ENCODE data around the gene DNAJC15. TPM values are rescaled to one million over a fixed set of nuclear protein-coding genes. Genes with fewer than 3 reads are reported as not detected.

DNAJC15 gene
- total RNA-seq, 2 experiments from 2014 or later = 8.9 to 10.6 TPM

GRCh38 chr13:43118521-43118920 is 95.1 kb downstream of the DNAJC15 start:
- intact Hi-C loops (cut with micrococcal nuclease) = no loop called here
- CTCF ChIA-PET = no interaction called here

GRCh38 chr13:43119206-43119605 is 95.8 kb downstream of the DNAJC15 start:
- POLR2A ChIA-PET = no interaction called here
- no peaks in the 10 kb centered on the region for H3K36me3 Mint-ChIP-seq (ENCODE audit: low read depth)
- no peak overlapping the region for H3K27ac Mint-ChIP-seq
- no peak for DNase-seq
- TF ChIP-seq CTCF (IDR thresholded peaks at IDR 0.05) = no peak
- no peak overlapping the region for H3K4me3 Mint-ChIP-seq
- no peaks in the 10 kb centered on the region for H3K4me1 Mint-ChIP-seq (ENCODE audit: low read depth)
- no peaks in the 10 kb centered on the region for H3K9me3 Mint-ChIP-seq
- intact Hi-C loops (cut with micrococcal nuclease) = no loop called here
- CTCF ChIA-PET = no interaction called here
- ATAC-seq = no peak
- peaks cover 3% of the 10 kb centered on the region for H3K27me3 Mint-ChIP-seq

More at GRCh38 chr13:43118521-43118920, 95.1 kb downstream of the DNAJC15 start:
- DNase-seq = no peak
- Mint-ChIP-seq H3K4me1 (ENCODE audit: low read depth) (no peaks in the 10 kb centered on the region), H3K27ac (no peak overlapping the region), H3K9me3 (no peaks in the 10 kb centered on the region), H3K4me3 (no peak overlapping the region), H3K36me3 (ENCODE audit: low read depth) (no peaks in the 10 kb centered on the region), H3K27me3 (peaks cover 3% of the 10 kb centered on the region)
- no peak for TF ChIP-seq CTCF (IDR thresholded peaks at IDR 0.05)
- POLR2A ChIA-PET = no interaction called here
- ATAC-seq = no peak

GRCh38 chr13:43122791-43123190 is 99.4 kb downstream of the DNAJC15 start:
- POLR2A ChIA-PET = interaction anchor here (0.7 kb wide), 1 partner anchor 151 kb away, joined by 3 read pairs; no protein-coding TSS in a partner anchor
- ATAC-seq = no peak
- Mint-ChIP-seq H3K27me3 (peaks cover 3% of the 10 kb centered on the region), H3K27ac (no peak overlapping the region), H3K4me1 (ENCODE audit: low read depth) (peaks cover 5% of the 10 kb centered on the region), H3K4me3 (no peak overlapping the region), H3K9me3 (no peaks in the 10 kb centered on the region), H3K36me3 (ENCODE audit: low read depth) (no peaks in the 10 kb centered on the region)
- CTCF ChIA-PET = no interaction called here
- no peak for DNase-seq
- intact Hi-C loops (cut with micrococcal nuclease) = no loop called here
- no peak for TF ChIP-seq CTCF (IDR thresholded peaks at IDR 0.05)

GRCh38 chr13:43123856-43124255 is 100.5 kb downstream of the DNAJC15 start:
- no peak for ATAC-seq
- Mint-ChIP-seq H3K36me3 (ENCODE audit: low read depth) (no peaks in the 10 kb centered on the region), H3K4me3 (no peak overlapping the region), H3K27me3 (peaks cover 2% of the 10 kb centered on the region), H3K27ac (no peak overlapping the region), H3K4me1 (ENCODE audit: low read depth) (peaks cover 11% of the 10 kb centered on the region), H3K9me3 (no peaks in the 10 kb centered on the region)
- intact Hi-C loops (cut with micrococcal nuclease) = no loop called here
- no peak for TF ChIP-seq CTCF (IDR thresholded peaks at IDR 0.05)
- CTCF ChIA-PET = no interaction called here
- no peak for DNase-seq
- POLR2A ChIA-PET = no interaction called here

GRCh38 chr13:43124490-43124889 is 101.1 kb downstream of the DNAJC15 start:
- no peak for TF ChIP-seq CTCF (IDR thresholded peaks at IDR 0.05)
- no peak for DNase-seq
- H3K36me3 Mint-ChIP-seq (ENCODE audit: low read depth) = no peaks in the 10 kb centered on the region
- no peak overlapping the region for H3K4me3 Mint-ChIP-seq
- peaks cover 11% of the 10 kb centered on the region for H3K4me1 Mint-ChIP-seq (ENCODE audit: low read depth)
- H3K27ac Mint-ChIP-seq = no peak overlapping the region
- peaks cover 3% of the 10 kb centered on the region for H3K27me3 Mint-ChIP-seq
- CTCF ChIA-PET = no interaction called here
- intact Hi-C loops (cut with micrococcal nuclease) = no loop called here
- POLR2A ChIA-PET = no interaction called here
- ATAC-seq = no peak
- no peaks in the 10 kb centered on the region for H3K9me3 Mint-ChIP-seq

Measured in activated CD8-positive, alpha-beta T cell treated with anti-CD3 and anti-CD28 coated beads for 36 hours (primary cell).